Measurements from ENCODE around the gene MEX3C.

MEX3C gene

DNA sequence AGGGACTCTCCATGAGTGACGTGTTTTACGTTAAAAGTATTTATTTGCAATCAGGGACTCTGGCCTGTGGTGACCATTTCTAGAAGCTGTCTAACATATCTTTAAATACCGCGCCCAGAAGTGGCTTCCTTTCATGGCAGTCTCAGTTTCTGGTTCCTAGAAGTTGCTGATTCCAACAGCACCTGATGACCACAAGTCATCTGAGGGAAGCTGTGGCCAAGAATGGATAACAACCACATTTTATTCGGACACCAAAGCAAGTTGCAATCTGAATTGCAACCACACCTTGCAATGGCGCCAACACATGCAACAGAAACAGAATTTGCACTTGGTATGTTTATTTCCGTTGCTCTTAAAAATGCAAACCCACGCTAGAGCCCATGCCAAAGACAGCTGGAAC, 33.1 kb downstream of the MEX3C start:
- TF ChIP-seq, protein P1, sequence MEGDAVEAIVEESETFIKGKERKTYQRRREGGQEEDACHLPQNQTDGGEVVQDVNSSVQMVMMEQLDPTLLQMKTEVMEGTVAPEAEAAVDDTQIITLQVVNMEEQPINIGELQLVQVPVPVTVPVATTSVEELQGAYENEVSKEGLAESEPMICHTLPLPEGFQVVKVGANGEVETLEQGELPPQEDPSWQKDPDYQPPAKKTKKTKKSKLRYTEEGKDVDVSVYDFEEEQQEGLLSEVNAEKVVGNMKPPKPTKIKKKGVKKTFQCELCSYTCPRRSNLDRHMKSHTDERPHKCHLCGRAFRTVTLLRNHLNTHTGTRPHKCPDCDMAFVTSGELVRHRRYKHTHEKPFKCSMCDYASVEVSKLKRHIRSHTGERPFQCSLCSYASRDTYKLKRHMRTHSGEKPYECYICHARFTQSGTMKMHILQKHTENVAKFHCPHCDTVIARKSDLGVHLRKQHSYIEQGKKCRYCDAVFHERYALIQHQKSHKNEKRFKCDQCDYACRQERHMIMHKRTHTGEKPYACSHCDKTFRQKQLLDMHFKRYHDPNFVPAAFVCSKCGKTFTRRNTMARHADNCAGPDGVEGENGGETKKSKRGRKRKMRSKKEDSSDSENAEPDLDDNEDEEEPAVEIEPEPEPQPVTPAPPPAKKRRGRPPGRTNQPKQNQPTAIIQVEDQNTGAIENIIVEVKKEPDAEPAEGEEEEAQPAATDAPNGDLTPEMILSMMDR (conservative IDR thresholded peaks at IDR 0.05) = no peak
- no peak overlapping the region for H3K27ac ChIP-seq

DNA sequence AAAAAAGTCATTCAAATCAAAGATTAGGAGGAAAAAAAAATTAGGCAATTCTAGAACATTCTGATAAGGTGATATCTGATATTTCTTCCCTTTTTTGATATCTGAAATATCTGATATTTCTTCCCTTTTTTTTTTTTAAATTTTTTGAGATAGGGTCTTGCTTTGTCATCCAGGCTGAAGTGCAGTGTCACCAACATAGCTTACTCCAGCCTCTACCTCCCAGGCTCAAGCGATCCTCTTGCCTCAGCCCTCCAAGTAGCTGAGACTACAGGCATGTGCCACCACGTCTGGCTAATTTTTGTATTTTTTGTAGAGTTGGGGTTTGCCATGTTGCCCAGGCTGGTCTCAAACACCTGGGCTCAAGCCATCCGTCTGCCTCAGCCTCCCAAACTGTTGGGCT, 33.9 kb downstream of the MEX3C start:
- no peak overlapping the region for H3K27ac ChIP-seq
- TF ChIP-seq, protein P1 (conservative IDR thresholded peaks at IDR 0.05) = no peak

GRCh38 chr18:51162617-51163016, 34.9 kb downstream of the MEX3C start:
- TF ChIP-seq, protein P1 (conservative IDR thresholded peaks at IDR 0.05) = no peak
- H3K27ac ChIP-seq = no peak overlapping the region

GRCh38 chr18:51160646-51161045, 36.8 kb downstream of the MEX3C start:
- no peak overlapping the region for H3K27ac ChIP-seq
- TF ChIP-seq, protein P1 (conservative IDR thresholded peaks at IDR 0.05) = no peak

- TF ChIP-seq, protein P1 (conservative IDR thresholded peaks at IDR 0.05) = no peak
- no peak overlapping the region for H3K27ac ChIP-seq
Measured at GRCh38 chr18:51157215-51157614, 40.3 kb downstream of the MEX3C start.

DNA sequence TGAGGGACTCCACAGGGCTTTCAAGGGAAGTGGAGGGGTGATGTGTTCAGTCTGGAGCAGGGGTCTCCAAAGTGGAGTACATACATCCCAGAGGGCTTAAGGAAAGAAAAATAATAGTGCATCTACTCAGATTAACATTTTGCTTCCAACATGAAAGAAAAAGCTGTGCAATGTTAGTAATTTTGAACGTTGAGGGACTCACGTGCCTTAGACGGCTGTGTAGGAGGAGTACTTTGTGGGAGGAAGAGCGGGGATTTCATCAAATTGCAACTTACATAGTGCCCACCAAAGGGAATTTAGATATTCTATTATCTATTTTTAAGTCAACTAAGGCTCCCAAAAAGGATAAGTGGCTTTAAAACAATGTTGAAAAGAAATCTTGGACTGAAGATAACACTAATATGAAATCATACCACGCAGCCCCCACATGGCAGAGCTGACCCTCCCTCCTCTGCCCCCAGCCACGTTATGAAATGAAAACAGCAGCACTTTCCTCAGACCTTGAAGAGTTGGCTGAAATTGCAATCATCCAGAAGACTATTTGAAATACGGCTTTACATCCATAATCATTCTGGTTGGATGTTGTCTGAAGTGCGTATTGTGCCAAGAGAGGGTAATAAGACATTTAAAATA, 42.9 kb downstream of the MEX3C start:
- TF ChIP-seq, protein P1 (conservative IDR thresholded peaks at IDR 0.05) = no peak
- no peak overlapping the region for H3K27ac ChIP-seq

DNA sequence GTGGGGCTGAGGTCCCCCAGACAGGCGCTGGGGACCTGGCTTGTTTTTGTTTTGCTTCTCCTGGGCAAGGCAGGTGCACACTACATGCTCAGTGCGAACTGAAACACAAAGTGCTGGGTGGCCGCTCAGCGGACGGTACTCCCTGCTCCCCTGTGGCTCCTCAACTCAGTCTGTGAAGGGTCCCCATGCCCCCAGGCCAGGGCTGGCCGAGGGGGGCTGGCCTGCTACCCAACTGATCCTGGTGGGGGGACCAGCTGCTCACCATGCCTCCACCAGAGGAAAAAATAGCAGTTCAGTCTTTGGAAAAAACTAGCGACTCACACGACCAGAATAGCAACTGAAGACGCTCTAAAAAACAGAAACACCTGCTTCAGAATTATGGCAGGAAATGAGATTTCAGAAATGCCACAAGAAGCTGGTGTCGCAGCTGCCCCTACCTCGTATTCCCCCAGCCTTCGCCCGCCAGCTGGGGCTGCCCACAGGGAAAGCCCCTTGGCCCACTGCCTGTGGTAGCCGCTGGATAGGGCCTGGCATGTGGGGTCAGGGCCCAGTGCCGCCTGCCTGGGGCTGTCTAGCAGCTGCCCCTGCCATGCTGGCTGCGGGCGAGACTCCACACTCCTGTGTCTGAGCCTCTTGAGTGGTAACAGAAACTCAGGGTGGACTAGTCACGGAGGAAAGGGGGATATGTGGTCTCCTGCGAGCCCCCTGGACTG, 43.7 kb downstream of the MEX3C start:
- TF ChIP-seq, protein P1 (conservative IDR thresholded peaks at IDR 0.05) = no peak
- no peak overlapping the region for H3K27ac ChIP-seq
